ES-I3 (cell line): ENCODE results near the gene AADACL3.
A peak's percentile ranks its signal among the peaks of the same experiment; 100 is the strongest.
"Not testable (repeated sequence)": the region's sequence is repeated elsewhere in the genome, so short reads cannot be mapped to it uniquely, and the experiment has no call there.

ENCODE experiments used
- H3K36me3 ChIP-seq: 2 replicates; pipeline ENCODE4 v1.6.1; 2013; ENCODE audit warnings: mild to moderate bottlenecking, low read length, control low read depth, moderate library complexity; ENCODE audit not compliant: insufficient read depth
- H3K4me1 ChIP-seq: 2 replicates; pipeline ENCODE4 v1.6.1; 2013; ENCODE audit warnings: mild to moderate bottlenecking, control low read depth, low read length; ENCODE audit not compliant: insufficient read depth
- H3K9ac ChIP-seq: 2 replicates; pipeline ENCODE4 v1.6.1; 2013; ENCODE audit warnings: low read depth, mild to moderate bottlenecking, low read length, moderate library complexity
- H3K9me3 ChIP-seq: 2 replicates; pipeline ENCODE4 v1.6.1; 2013; ENCODE audit warnings: mild to moderate bottlenecking, low read length, moderate library complexity; ENCODE audit not compliant: control insufficient read depth, insufficient read depth

The AADACL3 gene

DNA sequence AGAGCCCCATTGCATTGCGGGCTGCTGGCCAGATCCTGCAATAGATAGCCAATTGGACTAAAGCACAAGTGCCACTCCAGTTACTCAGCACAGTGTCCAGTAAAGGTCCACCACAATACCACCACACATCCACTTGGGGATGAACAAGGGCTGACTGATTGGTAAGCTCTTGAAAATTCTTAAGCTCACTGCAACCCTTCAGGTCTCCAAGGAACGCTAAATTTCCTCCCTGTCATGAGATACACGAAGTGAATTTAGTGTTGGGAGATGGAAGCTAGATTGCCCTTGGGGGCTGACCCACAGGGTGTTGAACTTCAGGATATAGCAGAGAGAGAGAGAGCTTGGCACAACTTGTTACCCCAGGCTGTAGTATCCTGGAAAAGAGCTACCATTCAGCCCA is 9.8 kb upstream of the AADACL3 start:
- H3K9me3 ChIP-seq, result peaks cover 10% of the 10 kb centered on the region
- peaks cover 10% of the 10 kb centered on the region; the same call in 1 of the 2 replicates for H3K36me3 ChIP-seq
- no peak overlapping the region for H3K9ac ChIP-seq
- no peaks in the 10 kb centered on the region for H3K4me1 ChIP-seq

GRCh38 chr1:12708396-12709090 is 7.4 kb upstream of the AADACL3 start:
- Histone ChIP-seq H3K9ac (no peak overlapping the region), H3K36me3 (peaks cover 4% of the 10 kb centered on the region; the same call in 1 of the 2 replicates), H3K9me3 (peaks cover 3% of the 10 kb centered on the region), H3K4me1 (peaks cover 21% of the 10 kb centered on the region)

DNA sequence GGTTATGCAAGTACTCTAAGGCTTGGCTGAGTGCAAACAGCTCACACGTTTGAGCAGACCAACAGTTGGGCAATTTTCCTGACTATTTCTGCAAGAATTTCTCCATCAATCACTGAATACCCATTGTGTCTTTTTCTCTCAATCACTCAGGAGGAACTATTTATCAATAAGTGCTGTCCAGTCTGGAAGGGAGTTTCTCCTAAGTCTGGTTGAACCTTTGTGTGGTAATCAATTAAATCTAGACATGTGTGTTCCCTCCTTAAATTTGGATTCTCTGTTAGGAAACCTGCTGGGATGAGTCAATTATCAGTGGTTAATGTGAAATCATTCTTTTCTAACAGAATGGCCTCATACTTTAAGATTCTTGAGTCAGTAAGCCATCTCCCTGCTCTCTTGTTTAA is 6.8 kb upstream of the AADACL3 start:
- H3K4me1 ChIP-seq, result peaks cover 24% of the 10 kb centered on the region
- H3K9me3 ChIP-seq, result no peaks in the 10 kb centered on the region; the same call in 1 of the 2 replicates
- H3K9ac ChIP-seq, result no peak overlapping the region
- peaks cover 3% of the 10 kb centered on the region; the same call in 1 of the 2 replicates for H3K36me3 ChIP-seq

- no peak overlapping the region for H3K9ac ChIP-seq
- H3K4me1 ChIP-seq, result peaks cover 30% of the 10 kb centered on the region
- H3K36me3 ChIP-seq, result peaks cover 3% of the 10 kb centered on the region; the same call in 1 of the 2 replicates
- no peaks in the 10 kb centered on the region; the same call in 1 of the 2 replicates for H3K9me3 ChIP-seq
These were observed 6.2 kb upstream of the AADACL3 start for GRCh38 chr1:12709696-12710095.

DNA sequence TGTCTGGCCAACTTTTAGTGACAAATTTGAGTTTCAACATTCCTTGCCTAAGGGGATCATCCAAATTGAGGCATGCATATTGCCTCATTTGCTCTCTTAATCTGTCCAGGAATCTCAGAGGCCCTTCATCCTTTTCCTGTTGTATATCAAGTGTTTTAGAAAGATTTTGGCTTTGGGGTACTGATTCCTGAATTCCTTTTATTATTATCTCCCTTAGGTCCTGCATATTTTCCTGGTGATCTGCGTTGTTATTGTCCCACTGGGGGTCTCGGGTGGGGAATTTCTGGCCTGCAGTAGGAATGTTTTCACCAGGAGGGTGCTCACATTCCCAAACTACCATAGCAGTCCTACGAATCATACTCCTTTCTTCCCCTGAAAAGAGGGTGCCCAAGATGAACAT is 4.4 kb upstream of the AADACL3 start:
- Histone ChIP-seq H3K4me1 (peaks cover 46% of the 10 kb centered on the region), H3K9me3 (no peaks in the 10 kb centered on the region; the same call in 1 of the 2 replicates), H3K9ac (no peak overlapping the region), H3K36me3 (peaks cover 2% of the 10 kb centered on the region; the same call in 1 of the 2 replicates)

GRCh38 chr1:12712076-12712475 is 3.8 kb upstream of the AADACL3 start:
- Histone ChIP-seq H3K36me3 (no peaks in the 10 kb centered on the region; the same call in 1 of the 2 replicates), H3K9me3 (no peaks in the 10 kb centered on the region; the same call in 1 of the 2 replicates), H3K9ac (peak overlapping the region; percentile 14; the same call in 1 of the 2 replicates), H3K4me1 (peaks cover 51% of the 10 kb centered on the region)

GRCh38 chr1:12712929-12713328 is 3.0 kb upstream of the AADACL3 start:
- Histone ChIP-seq H3K9me3 (no peaks in the 10 kb centered on the region), H3K9ac (peak overlapping the region; percentile 14), H3K4me1 (peaks cover 60% of the 10 kb centered on the region), H3K36me3 (no peaks in the 10 kb centered on the region; the same call in 1 of the 2 replicates)

DNA sequence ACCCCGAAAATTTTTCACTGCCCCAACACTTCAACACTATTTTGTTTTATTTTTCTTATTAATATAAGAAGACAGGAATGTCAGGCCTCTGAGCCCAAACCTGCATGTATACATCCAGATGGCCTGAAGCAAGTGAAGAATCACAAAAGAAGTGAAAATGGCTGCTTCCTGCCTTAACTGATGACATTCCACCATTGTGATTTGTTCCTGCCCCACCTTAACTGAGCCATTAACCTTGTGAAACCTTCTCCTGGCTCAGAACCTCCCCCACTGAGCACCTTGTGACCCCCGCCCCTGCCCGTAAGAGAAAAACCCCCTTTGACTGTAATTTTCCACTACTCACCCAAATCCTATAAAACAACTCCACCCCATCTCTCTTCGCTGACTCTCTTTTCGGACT is 2.3 kb upstream of the AADACL3 start:
- Histone ChIP-seq H3K9ac (peak overlapping the region; percentile 27; the same call in 1 of the 2 replicates), H3K4me1 (peaks cover 64% of the 10 kb centered on the region)
- not testable (repeated sequence) for H3K36me3 ChIP-seq, H3K9me3 ChIP-seq

DNA sequence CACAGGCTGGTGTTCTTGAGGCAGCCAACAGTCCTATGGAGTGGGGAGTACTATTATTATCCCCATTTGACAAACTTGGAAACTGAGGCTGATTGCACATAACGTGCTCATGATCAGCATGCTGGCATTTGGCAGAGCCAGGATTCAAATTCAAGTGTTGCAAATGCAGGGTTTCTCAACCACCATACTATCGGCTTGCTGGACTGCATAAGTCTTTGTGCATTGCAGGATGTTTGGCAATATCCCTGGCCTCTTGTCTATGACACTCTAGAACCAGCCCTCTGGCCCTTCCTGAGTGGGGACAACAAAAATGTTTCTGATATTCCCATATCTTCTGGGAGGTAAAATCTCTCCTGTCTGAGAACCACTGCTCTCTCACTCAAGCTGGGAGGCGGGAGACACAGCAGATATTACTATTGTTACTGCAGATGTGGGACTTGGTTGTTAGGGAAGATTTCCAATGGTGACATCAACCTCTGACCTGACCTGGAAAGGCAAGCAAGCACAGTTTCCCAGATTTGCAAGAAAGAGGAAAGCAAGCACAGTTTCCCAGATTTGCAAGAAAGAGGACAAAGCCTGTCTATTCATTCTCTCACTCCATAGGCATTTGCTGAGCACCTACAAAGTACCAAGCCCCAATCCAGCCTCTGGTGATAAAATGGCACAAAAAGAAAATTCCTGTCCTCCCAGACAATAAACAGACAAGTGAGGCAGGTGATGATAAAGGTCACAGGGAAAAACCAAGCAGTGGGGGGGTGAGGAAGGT is 1.0 kb upstream of the AADACL3 start:
- H3K9me3 ChIP-seq, result no peaks in the 10 kb centered on the region
- H3K36me3 ChIP-seq, result no peaks in the 10 kb centered on the region
- H3K4me1 ChIP-seq, result peaks cover 71% of the 10 kb centered on the region
- H3K9ac ChIP-seq, result peak overlapping the region; percentile 12; the same call in 1 of the 2 replicates

GRCh38 chr1:12717301-12717838 is 1.5 kb downstream of the AADACL3 start:
- no peaks in the 10 kb centered on the region for H3K36me3 ChIP-seq
- no peaks in the 10 kb centered on the region for H3K9me3 ChIP-seq
- H3K9ac ChIP-seq, result peak overlapping the region; percentile 51
- H3K4me1 ChIP-seq, result peaks cover 68% of the 10 kb centered on the region

GRCh38 chr1:12722626-12723025 is 6.7 kb downstream of the AADACL3 start:
- no peaks in the 10 kb centered on the region for H3K9me3 ChIP-seq
- peaks cover 22% of the 10 kb centered on the region for H3K4me1 ChIP-seq
- H3K36me3 ChIP-seq, result peaks cover 6% of the 10 kb centered on the region; the same call in 1 of the 2 replicates
- H3K9ac ChIP-seq, result no peak overlapping the region

- Histone ChIP-seq H3K36me3 (peaks cover 11% of the 10 kb centered on the region; the same call in 1 of the 2 replicates), H3K9ac (no peak overlapping the region), H3K9me3 (peaks cover 4% of the 10 kb centered on the region; the same call in 1 of the 2 replicates)
These were observed 12.5 kb downstream of the AADACL3 start for GRCh38 chr1:12728391-12728790.

DNA sequence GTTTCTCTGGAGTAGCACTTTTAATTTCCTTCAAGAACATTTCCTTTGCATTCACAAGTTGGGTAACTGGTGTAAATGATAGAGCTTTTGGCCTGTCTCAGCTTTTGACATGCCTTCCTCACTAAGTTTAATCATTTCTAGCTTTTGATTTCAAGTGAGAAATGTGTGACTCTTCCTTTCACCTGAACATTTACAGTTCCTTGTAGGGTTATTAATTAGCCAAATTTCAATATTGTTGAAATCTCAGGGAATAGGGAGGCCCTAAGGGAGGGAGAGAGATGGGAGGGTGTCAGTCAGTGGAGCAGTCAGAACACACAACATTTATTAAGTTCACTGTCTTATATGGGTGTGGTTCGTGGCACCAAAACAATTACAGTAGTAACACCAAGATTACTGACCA is 14.2 kb downstream of the AADACL3 start:
- peaks cover 4% of the 10 kb centered on the region; the same call in 1 of the 2 replicates for H3K9me3 ChIP-seq
- H3K9ac ChIP-seq, result no peak overlapping the region
- peaks cover 11% of the 10 kb centered on the region; the same call in 1 of the 2 replicates for H3K36me3 ChIP-seq
- H3K4me1 ChIP-seq, result no peaks in the 10 kb centered on the region

More at GRCh38 chr1:12728391-12728790, 12.5 kb downstream of the AADACL3 start:
- H3K4me1 ChIP-seq, result no peaks in the 10 kb centered on the region

DNA sequence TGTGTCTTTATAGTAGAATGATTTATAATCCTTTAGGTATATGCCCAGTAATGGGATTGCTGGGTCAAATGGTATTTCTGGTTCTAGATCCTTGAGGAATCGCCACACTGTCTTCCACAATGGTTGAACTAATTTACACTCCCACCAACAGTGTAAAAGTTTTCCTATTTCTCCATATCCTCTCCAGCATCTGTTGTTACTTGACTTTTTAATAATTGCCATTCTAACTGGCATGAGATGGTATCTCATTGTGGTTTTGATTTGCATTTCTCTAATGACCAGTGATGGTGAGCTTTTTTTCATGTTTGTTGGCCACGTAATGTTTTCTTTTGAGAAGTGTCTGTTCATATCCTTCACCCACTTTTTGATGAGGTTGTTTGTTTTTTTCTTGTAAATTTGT is 15.2 kb downstream of the AADACL3 start:
- peaks cover 11% of the 10 kb centered on the region for H3K36me3 ChIP-seq
- not testable (repeated sequence) for H3K9ac ChIP-seq, H3K4me1 ChIP-seq, H3K9me3 ChIP-seq
